ENCODE data around the gene BRD2. TPM values are rescaled to one million over a fixed set of nuclear protein-coding genes. Genes with fewer than 3 reads are reported as not detected.
A peak's percentile ranks its signal among the peaks of the same experiment; 100 is the strongest.

BRD2 gene
- total and polyA plus RNA-seq, 9 of the 15 experiments (the other 6 are each of a cell fraction or from before 2014, with no cell fraction given): 19.0 to 252 (median 181) TPM

- H3K4me3 ChIP-seq: no peak overlapping the region
- no peak for ATAC-seq
- H3K27me3 ChIP-seq (ENCODE audit: control insufficient read depth in 2 of 2, insufficient read depth in 2 of 2, low read length in 2 of 2): no peaks in the 10 kb centered on the region
- no TSS peak for BruUV-seq (replicated peaks)
- H3K79me2 ChIP-seq (ENCODE audit: control insufficient read depth, insufficient read depth, low read length): peaks cover 71% of the 10 kb centered on the region
- peaks cover 12 to 13% of the 10 kb centered on the region in 2 experiments; a peak in 4 of 5 replicates for H3K4me1 ChIP-seq (replicated peaks in 1 of 2; ENCODE audit: control insufficient read depth in 2 of 2, insufficient read depth in 2 of 2, low read length in 2 of 2)
- no peaks in the 10 kb centered on the region for H3K9me3 ChIP-seq (replicated peaks; ENCODE audit: control insufficient read depth, insufficient read depth, low read depth, low read length)
- H3K27ac ChIP-seq (ENCODE audit: extremely low read depth, low read depth, low read length): no peak overlapping the region
- ChIA-PET POLR2A (interaction anchor here (5.2 to 13.4 kb wide), 4 partner anchors 8 to 44 kb away, joined by 63 to 384 read pairs (median 187); partner anchors contain the start of gene HLA-DMA), CTCF (ENCODE audit: low intra/inter-chr PET ratio) (no interaction called here)
- H3K4me2 ChIP-seq (ENCODE audit: insufficient read depth, low read length): peak overlapping the region; percentile 10; the same call in 1 of the 2 replicates
- DNase-seq (ENCODE audit: extremely low read depth in 1 of 4, low spot score in 3 of 4): no peak
- peaks cover 22% of the 10 kb centered on the region for H3K9me1 ChIP-seq (ENCODE audit: control insufficient read depth, insufficient read depth, low read length)
- in situ Hi-C loops (cut with MboI): no loop called here
- intact Hi-C loops (cut with micrococcal nuclease): no loop called here
- peaks cover 94% of the 10 kb centered on the region for H3K36me3 ChIP-seq (ENCODE audit: control insufficient read depth, insufficient read depth, low read length)
- peak overlapping the region in 1 of 2 experiments; percentile 29; a peak in 1 of 4 replicates for H3K9ac ChIP-seq (ENCODE audit: insufficient read depth in 1 of 2, low read depth in 2 of 2, low read length in 2 of 2)
- no peak for FAIRE-seq
- peaks cover 76% of the 10 kb centered on the region for H4K20me1 ChIP-seq (replicated peaks; ENCODE audit: control insufficient read depth, insufficient read depth, low read length)
- no peak overlapping the region for H2AFZ ChIP-seq (ENCODE audit: low read depth, low read length)
- WGBS (ENCODE audit: insufficient coverage, low coverage, missing lambda C conversion rate): 95% methylated on average over 7 of the region's 7 CpGs
- no peak for TF ChIP-seq ZNF197 (CRISPR knock-in tag; IDR thresholded peaks at IDR 0.05; ENCODE audit: low read depth)
- TF ChIP-seq CC2D1A (IDR thresholded peaks at IDR 0.05): no peak
- TF ChIP-seq PML (IDR thresholded peaks at IDR 0.05; ENCODE audit: low read length): 0 out of 2 replicates have a peak, but pooled peaks have one; percentile 5
- no peak for TF ChIP-seq MBD2 (IDR thresholded peaks at IDR 0.05; ENCODE audit: borderline replicate concordance, low read depth)
- TF ChIP-seq NR4A1 (CRISPR knock-in tag; IDR thresholded peaks at IDR 0.05): 0 out of 2 replicates have a peak, but pooled peaks have one; percentile 31
- no peak for TF ChIP-seq NR4A1 (tag; IDR thresholded peaks at IDR 0.05)
- no peak for TF ChIP-seq CTCFL (IDR thresholded peaks at IDR 0.05; ENCODE audit: borderline replicate concordance, insufficient read depth, low read depth, low read length, poor library complexity, severe bottlenecking)
- TF ChIP-seq CREB5 (CRISPR knock-in tag; IDR thresholded peaks at IDR 0.05): no peak
- TF ChIP-seq ZNF764 (CRISPR knock-in tag; IDR thresholded peaks at IDR 0.05; ENCODE audit: low read depth): no peak
- no peak for TF ChIP-seq ARID3A (IDR thresholded peaks at IDR 0.05; ENCODE audit: borderline replicate concordance, low read depth, low read length)
- no peak for TF ChIP-seq JUNB (CRISPR knock-in tag; conservative IDR thresholded peaks at IDR 0.05)
- no peak for TF ChIP-seq FOXM1 (IDR thresholded peaks at IDR 0.05; ENCODE audit: low read depth)
- no peak for TF ChIP-seq FOXM1 (CRISPR knock-in tag; IDR thresholded peaks at IDR 0.05; ENCODE audit: low read depth)
- 0 out of 2 replicates have a peak, but pooled peaks have one; percentile 38 for TF ChIP-seq ZNF707 (CRISPR knock-in tag; conservative IDR thresholded peaks at IDR 0.05)
- no peak for TF ChIP-seq ZNF583 (CRISPR knock-in tag; IDR thresholded peaks at IDR 0.05)
Observed at GRCh38 chr6:32976334-32977069, 8.1 kb downstream of the BRD2 start.

All from K562 (cell line).